ENCODE results near the gene CAP2. TPM values are rescaled to one million over a fixed set of nuclear protein-coding genes. Genes with fewer than 3 reads are reported as not detected.

CAP2 gene
- total RNA-seq, 1 experiment from 2014 or later, result 11.5 TPM

DNA sequence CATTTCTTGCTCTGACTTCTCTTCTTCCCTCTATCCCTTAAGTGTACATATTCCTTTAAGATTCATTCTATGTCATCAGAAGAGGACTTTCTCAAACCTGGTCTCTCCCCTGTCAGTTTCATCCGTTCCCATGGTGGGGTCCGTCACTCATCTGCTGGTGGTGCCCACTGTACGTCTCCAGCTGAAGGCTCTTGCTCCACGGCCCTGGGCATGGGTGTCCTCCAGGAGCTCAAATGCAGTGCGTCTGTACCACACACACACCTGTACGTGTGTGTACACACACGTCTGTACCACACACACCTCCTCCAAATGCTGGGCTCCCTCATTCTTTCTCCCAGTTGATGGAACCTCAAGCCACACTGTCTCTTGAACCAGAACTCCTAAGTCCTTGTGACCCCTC, 85.6 kb downstream of the CAP2 start:
- DNase-seq, result no peak
- H2BK15ac ChIP-seq (ENCODE audit: low read depth, low read length), result no peak overlapping the region
- TF ChIP-seq, protein P1, sequence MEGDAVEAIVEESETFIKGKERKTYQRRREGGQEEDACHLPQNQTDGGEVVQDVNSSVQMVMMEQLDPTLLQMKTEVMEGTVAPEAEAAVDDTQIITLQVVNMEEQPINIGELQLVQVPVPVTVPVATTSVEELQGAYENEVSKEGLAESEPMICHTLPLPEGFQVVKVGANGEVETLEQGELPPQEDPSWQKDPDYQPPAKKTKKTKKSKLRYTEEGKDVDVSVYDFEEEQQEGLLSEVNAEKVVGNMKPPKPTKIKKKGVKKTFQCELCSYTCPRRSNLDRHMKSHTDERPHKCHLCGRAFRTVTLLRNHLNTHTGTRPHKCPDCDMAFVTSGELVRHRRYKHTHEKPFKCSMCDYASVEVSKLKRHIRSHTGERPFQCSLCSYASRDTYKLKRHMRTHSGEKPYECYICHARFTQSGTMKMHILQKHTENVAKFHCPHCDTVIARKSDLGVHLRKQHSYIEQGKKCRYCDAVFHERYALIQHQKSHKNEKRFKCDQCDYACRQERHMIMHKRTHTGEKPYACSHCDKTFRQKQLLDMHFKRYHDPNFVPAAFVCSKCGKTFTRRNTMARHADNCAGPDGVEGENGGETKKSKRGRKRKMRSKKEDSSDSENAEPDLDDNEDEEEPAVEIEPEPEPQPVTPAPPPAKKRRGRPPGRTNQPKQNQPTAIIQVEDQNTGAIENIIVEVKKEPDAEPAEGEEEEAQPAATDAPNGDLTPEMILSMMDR (conservative IDR thresholded peaks at IDR 0.05), result no peak
- H3K23me2 ChIP-seq (ENCODE audit: insufficient read length, low read depth, low read length, poor library complexity, severe bottlenecking), result no peaks in the 10 kb centered on the region
- no peak overlapping the region for H4K91ac ChIP-seq (ENCODE audit: insufficient read length, low read depth, low read length)
- H3K27me3 Mint-ChIP-seq (ENCODE audit: low read depth), result no peaks in the 10 kb centered on the region
- no peak overlapping the region for H3K4ac ChIP-seq (ENCODE audit: low read depth, low read length)
- H2BK12ac ChIP-seq (ENCODE audit: insufficient read length, low read depth, low read length), result no peak overlapping the region
- H3K4me1 ChIP-seq (ENCODE audit: insufficient read depth, low read length), result no peaks in the 10 kb centered on the region; the same call in 1 of the 2 replicates
- no peaks in the 10 kb centered on the region for H4K20me1 ChIP-seq (ENCODE audit: control insufficient read depth, insufficient read depth, insufficient read length)
- no peak overlapping the region for H3K4me3 Mint-ChIP-seq
- H3K23ac ChIP-seq (ENCODE audit: insufficient read length, low read depth, low read length), result no peak overlapping the region
- no peaks in the 10 kb centered on the region; a peak in 1 of 5 replicates for H3K9me3 Mint-ChIP-seq
- H3K14ac ChIP-seq (ENCODE audit: insufficient read depth, low read length), result no peak overlapping the region
- no peak overlapping the region for H2BK5ac ChIP-seq (ENCODE audit: insufficient read length, low read length)
- H3K4me2 ChIP-seq (ENCODE audit: insufficient read depth, insufficient read length, low read length), result no peak overlapping the region
- no peaks in the 10 kb centered on the region for H3K9me3 ChIP-seq (ENCODE audit: control insufficient read depth, low read depth, low read length)
- H4K5ac ChIP-seq (ENCODE audit: insufficient read length, low read depth, low read length), result no peak overlapping the region
- H3T11ph ChIP-seq (ENCODE audit: low read length), result no peak overlapping the region
- no peak overlapping the region for H3K56ac ChIP-seq (ENCODE audit: insufficient read length, low read depth, low read length)
- peaks cover 2 to 3% (median 2%) of the 10 kb centered on the region in 3 experiments; a peak in 2 of 7 replicates for H3K36me3 Mint-ChIP-seq (ENCODE audit: insufficient read depth in 1 of 3, low read depth in 3 of 3)
- WGBS (ENCODE audit: extremely low coverage, insufficient read length, low lambda C conversion rate), result no CpG with 5 or more reads among the region's 7 CpGs
- no peaks in the 10 kb centered on the region for H3K79me1 ChIP-seq (ENCODE audit: insufficient read depth, low read depth, low read length, poor library complexity, severe bottlenecking)
- H3K79me2 ChIP-seq (ENCODE audit: insufficient read depth, low read length), result no peaks in the 10 kb centered on the region
- no peak overlapping the region for H3K27ac ChIP-seq (ENCODE audit: insufficient read length, low read depth, low read length)
- no peak overlapping the region for H2BK20ac ChIP-seq (ENCODE audit: low read depth, low read length, poor library complexity, severe bottlenecking)
- no peak overlapping the region for H3K9ac ChIP-seq (ENCODE audit: extremely low read depth, insufficient read length, low read length)
- no peak overlapping the region for H3K27ac Mint-ChIP-seq
- H2AK5ac ChIP-seq (ENCODE audit: insufficient read length, low read length), result no peak overlapping the region
- H2AFZ ChIP-seq (ENCODE audit: low read length), result no peak overlapping the region
- H3K18ac ChIP-seq (ENCODE audit: insufficient read length, low read depth, low read length), result peak overlapping the region; percentile 34
- H2BK120ac ChIP-seq (ENCODE audit: low read depth, low read length, poor library complexity, severe bottlenecking), result no peak overlapping the region
- no peak overlapping the region for H4K8ac ChIP-seq (replicated peaks; ENCODE audit: insufficient read length, low read depth, low read length)
- no peaks in the 10 kb centered on the region for H3K27me3 ChIP-seq (ENCODE audit: insufficient read depth, low read length)
- peaks cover 12 to 15% of the 10 kb centered on the region in 2 experiments for H3K4me1 Mint-ChIP-seq
